ENCODE results near the gene ADAMTSL4.

GRCh38 chr1:150525348-150525747 lies 23.9 kb upstream of the ADAMTSL4 start:
- TF ChIP-seq ZNF274 (IDR thresholded peaks at IDR 0.05; ENCODE audit: low read depth, low read length) (no peak), YY1 (IDR thresholded peaks at IDR 0.05; ENCODE audit: insufficient read depth, insufficient read length) (no peak), SUZ12 (IDR thresholded peaks at IDR 0.05; ENCODE audit: extremely low read depth, insufficient read depth, insufficient read length) (no peak)

All from NT2/D1 (cell line).